PC-3 (cell line): Measurements from ENCODE around the gene ABCA5.

Source experiments
- EZH2 ChIP-seq: fragments of 300-600 bp; sonication (generic); IDR thresholded peaks from one replicate; pipeline ENCODE4 v1.6.1; 2017; ENCODE audit warnings: antibody characterized with exemption, mild to moderate bottlenecking, low read length; ENCODE audit not compliant: unreplicated experiment
- EZH2phosphoT487 ChIP-seq: fragments of 300-600 bp; sonication (generic); IDR thresholded peaks from 2 replicates; pipeline ENCODE4 v1.6.1; 2018; ENCODE audit warnings: mild to moderate bottlenecking, antibody characterized with exemption, low read length, borderline replicate concordance
- TF ChIP-seq, protein P1 (sequence below): fragments of 300-600 bp; sonication (generic); conservative IDR thresholded peaks from 2 replicates; pipeline ENCODE4 v1.5.1; 2017; ENCODE audit warnings: antibody characterized with exemption, low read depth, mild to moderate bottlenecking, low read length

DNA sequence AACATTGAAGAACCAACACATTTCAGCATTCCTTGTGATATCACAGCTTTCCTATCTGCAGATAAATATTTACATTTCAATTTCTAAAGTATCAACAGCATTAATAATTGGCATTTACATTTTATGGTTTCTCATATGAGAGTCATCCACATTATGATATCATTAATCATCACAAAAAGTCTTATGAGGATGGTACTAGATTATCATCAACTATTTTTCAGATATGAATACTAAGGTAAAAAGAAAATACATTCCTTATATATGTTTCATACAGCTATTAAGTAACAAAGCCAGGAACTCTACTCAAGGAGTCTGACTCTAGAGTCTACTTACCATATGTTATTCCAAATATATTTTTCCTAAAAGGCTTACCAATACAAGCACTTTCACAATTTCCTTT lies 40.7 kb downstream of the ABCA5 start:
- TF ChIP-seq, protein P1, sequence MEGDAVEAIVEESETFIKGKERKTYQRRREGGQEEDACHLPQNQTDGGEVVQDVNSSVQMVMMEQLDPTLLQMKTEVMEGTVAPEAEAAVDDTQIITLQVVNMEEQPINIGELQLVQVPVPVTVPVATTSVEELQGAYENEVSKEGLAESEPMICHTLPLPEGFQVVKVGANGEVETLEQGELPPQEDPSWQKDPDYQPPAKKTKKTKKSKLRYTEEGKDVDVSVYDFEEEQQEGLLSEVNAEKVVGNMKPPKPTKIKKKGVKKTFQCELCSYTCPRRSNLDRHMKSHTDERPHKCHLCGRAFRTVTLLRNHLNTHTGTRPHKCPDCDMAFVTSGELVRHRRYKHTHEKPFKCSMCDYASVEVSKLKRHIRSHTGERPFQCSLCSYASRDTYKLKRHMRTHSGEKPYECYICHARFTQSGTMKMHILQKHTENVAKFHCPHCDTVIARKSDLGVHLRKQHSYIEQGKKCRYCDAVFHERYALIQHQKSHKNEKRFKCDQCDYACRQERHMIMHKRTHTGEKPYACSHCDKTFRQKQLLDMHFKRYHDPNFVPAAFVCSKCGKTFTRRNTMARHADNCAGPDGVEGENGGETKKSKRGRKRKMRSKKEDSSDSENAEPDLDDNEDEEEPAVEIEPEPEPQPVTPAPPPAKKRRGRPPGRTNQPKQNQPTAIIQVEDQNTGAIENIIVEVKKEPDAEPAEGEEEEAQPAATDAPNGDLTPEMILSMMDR, result no peak
- TF ChIP-seq EZH2phosphoT487 (no peak), EZH2 (no peak)
